ENCODE results near the gene KRTAP2-4.
"Not testable (repeated sequence)": the region's sequence is repeated elsewhere in the genome, so short reads cannot be mapped to it uniquely, and the experiment has no call there.

Gene KRTAP2-4

DNA sequence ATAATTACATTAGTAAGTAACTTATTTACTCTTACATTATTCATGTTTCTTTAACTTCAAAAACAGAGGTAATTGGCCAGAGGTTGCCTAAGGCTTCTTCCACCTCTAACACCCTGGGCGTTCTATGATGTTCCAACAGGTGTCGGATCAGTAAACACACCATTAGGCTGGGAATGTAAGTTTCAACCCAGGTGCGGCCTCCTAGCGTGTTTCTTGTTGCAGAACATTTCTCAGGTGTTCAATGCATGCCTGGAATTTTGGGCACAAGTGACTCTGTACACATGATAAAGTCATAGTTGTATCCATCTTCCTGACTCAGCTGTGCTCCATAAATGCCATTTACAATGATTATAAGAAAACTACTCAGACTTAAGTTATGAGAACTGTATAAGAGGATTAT, 11.7 kb downstream of the KRTAP2-4 start:
- DNase-seq (ENCODE audit: low read depth, low spot score): no peak
- TF ChIP-seq, protein P1, sequence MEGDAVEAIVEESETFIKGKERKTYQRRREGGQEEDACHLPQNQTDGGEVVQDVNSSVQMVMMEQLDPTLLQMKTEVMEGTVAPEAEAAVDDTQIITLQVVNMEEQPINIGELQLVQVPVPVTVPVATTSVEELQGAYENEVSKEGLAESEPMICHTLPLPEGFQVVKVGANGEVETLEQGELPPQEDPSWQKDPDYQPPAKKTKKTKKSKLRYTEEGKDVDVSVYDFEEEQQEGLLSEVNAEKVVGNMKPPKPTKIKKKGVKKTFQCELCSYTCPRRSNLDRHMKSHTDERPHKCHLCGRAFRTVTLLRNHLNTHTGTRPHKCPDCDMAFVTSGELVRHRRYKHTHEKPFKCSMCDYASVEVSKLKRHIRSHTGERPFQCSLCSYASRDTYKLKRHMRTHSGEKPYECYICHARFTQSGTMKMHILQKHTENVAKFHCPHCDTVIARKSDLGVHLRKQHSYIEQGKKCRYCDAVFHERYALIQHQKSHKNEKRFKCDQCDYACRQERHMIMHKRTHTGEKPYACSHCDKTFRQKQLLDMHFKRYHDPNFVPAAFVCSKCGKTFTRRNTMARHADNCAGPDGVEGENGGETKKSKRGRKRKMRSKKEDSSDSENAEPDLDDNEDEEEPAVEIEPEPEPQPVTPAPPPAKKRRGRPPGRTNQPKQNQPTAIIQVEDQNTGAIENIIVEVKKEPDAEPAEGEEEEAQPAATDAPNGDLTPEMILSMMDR (IDR thresholded peaks at IDR 0.05; ENCODE audit: low read depth, low read length): no peak
- in situ Hi-C loops (cut with HindIII; ENCODE audit: low sequenced_read_pairs): no loop called here
- no peak overlapping the region for H3K4me3 ChIP-seq (ENCODE audit: low read depth, low read length)

DNA sequence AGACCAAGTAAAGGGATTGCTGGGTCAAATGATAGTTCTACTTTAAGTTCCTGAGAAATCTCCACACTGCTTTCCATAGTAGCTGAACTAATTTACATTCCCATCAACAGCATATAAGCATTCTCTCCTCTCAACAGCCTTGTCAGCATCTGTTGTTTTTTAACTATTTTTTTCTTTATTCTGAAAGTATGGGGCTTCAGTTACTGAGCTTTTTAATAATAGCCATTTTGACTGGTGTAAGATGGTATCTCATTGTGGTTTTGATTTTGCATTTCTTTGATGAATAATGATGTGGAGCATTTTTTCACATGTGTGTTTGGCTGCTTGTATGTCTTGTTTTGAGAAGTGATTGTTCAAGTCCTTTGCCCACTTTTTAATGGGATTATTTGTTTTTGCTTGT, 13.1 kb downstream of the KRTAP2-4 start:
- no peak for DNase-seq (ENCODE audit: low read depth, low spot score)
- in situ Hi-C loops (cut with HindIII; ENCODE audit: low sequenced_read_pairs): no loop called here
- H3K4me3 ChIP-seq (ENCODE audit: low read depth, low read length): no peak overlapping the region
- TF ChIP-seq, protein P1 (IDR thresholded peaks at IDR 0.05; ENCODE audit: low read depth, low read length): no peak

DNA sequence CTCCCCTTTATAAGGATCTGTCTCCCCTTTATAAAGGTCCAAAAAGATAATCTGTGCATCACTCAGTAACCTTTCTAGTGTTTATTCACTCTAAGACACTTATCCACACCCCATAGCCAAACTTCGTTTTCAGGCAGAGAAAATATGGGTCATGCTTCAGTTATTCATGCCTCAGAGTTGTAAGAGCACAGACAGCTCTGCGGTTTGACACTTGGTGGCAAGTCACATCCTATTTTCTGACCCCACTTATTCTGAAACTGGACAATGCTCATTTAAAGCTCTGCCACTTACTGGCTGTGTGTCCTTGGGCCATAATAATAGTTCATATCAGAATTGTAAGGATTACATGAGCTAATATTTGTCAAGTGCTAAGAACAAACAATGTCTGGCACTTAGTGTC, 16.6 kb downstream of the KRTAP2-4 start:
- TF ChIP-seq, protein P1 (IDR thresholded peaks at IDR 0.05; ENCODE audit: low read depth, low read length): no peak
- H3K4me3 ChIP-seq (ENCODE audit: low read depth, low read length): no peak overlapping the region
- in situ Hi-C loops (cut with HindIII; ENCODE audit: low sequenced_read_pairs): no loop called here
- peak; percentile 74 for DNase-seq (ENCODE audit: low read depth, low spot score)

DNA sequence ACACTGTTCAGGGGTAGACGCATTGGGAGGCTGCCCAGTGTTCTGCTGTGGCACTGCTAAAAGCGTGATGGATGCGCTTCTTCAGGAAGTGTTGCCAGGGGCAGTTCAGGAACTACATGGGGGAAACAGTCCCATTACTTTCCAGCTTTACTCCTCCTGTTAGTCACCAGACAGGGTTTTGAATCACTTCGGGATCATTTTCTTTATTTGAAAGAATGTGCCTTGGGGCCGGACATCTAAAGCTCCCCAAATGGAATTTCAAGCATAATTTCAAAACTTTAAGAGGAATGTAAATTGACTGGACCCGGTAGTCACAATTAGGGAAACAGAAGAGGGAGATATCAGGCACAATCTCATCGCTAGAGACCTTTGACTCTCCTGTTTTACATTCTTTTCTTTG, 17.2 kb downstream of the KRTAP2-4 start:
- in situ Hi-C loops (cut with HindIII; ENCODE audit: low sequenced_read_pairs): no loop called here

DNA sequence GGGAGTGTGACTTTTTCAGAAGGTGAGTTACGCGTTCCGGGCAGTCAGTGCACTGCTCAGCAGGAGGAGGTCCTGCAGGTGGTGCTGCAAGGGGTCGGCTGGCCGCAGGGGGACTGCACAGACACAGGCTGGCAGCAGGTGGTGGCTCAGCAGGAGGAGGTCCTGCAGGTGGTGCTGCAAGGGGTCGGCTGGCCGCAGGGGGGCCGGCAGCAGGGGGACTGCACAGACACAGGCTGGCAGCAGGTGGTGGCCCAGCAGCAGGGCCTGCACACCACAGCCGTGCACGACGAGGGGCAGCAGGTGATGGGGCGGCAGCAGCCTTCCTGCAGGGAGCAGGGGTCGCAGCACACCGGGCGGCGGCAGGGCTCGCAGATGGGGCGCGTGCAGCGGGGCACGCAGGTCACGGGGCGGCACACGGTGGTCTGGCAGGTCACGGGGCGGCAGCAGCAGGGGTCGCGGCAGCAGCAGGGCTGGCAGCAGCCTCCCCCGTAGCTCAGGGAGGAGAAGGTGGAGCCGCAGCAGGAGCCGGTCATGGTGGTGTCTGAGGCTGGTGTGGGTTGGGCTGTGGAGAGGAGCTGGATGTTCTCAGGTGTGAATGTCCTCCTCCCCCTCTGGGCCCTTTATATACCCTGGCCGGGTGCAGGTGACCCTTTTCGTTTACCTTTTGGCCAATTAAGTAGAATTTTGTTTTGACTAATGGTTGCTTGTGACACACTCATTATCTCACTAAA, 18.8 kb downstream of the KRTAP2-4 start, which contains the start of gene KRTAP2-1:
Gene KRTAP2-1, minus strand, starts transcription at position 582 of the 731 bp plus-strand sequence. Its CDS starts 49 bp downstream, at position 533.
- DNase-seq (ENCODE audit: low read depth, low spot score); in situ Hi-C loops (cut with HindIII; ENCODE audit: low sequenced_read_pairs); H3K4me3 ChIP-seq (ENCODE audit: low read depth, low read length): not testable (repeated sequence)

More for the DNA sequence above, 17.2 kb downstream of the KRTAP2-4 start:
- TF ChIP-seq, protein P1 (IDR thresholded peaks at IDR 0.05; ENCODE audit: low read depth, low read length): no peak
- no peak overlapping the region for H3K4me3 ChIP-seq (ENCODE audit: low read depth, low read length)
- peak; percentile 41 for DNase-seq (ENCODE audit: low read depth, low spot score)

DNA sequence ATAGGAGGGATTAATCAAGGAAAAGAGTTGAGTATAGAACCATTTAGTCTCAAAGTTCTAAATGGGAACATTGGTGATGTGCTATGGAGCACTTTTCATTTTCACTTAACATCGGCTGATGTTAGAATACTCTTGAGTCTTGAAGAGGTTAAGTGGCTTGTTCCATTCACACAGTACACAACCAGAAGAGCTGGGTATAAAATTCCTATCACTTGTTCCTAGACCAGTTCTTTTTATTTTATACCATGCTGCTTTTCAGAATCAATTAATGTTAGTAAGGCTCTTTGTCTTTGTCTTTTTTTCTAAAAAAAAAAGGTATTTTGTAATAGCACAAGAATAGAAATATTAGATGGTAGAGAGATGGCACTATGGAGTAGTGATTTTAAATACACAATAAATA, 22.7 kb downstream of the KRTAP2-4 start:
- no peak for DNase-seq (ENCODE audit: low read depth, low spot score)
- in situ Hi-C loops (cut with HindIII; ENCODE audit: low sequenced_read_pairs): no loop called here
- TF ChIP-seq, protein P1 (IDR thresholded peaks at IDR 0.05; ENCODE audit: low read depth, low read length): no peak
- H3K4me3 ChIP-seq (ENCODE audit: low read depth, low read length): no peak overlapping the region

DNA sequence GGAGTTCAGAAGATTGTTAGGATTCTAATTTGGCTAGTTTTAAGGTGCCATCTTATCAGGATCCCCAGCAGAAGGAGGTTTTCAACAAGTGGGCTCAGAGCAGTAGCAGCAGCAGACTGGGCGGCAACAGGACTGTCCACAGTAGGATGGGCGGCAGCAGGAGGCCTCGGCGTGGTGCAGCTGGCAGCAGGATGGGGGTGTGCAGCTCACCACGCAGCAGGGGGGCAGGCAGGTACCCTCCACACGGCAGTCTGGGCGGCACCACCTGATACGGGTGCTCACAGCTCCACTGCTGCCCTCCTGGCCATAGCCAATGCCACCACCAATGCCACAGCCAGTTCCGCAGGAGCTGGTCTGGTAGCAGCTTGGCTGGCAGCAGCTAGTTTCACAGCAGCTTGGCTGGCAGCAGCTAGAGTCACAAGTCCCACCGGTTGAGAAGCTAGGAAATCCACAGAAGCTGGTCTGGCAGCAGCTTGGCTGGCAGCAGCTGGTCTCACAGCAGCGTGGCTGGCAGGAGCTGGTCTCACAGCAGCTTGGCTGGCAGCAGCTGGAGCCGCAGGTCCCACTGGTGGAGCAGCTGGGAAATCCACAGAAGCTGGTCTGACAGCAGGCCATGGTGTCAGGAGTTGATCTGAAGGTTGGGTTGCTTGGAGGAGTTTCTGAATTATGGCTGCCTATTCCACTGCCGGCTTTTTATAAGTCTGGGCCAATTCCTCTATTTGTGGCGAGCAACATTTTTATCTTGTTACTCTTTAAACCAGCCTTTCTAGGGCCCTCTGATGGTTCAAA, 24.7 kb downstream of the KRTAP2-4 start, which contains the start of gene KRTAP1-1:
Gene KRTAP1-1, minus strand, starts transcription at position 668 of the 789 bp plus-strand sequence. Its CDS starts 53 bp downstream, at position 615.
- DNase-seq (ENCODE audit: low read depth, low spot score): peak; percentile 43
- H3K4me3 ChIP-seq (ENCODE audit: low read depth, low read length); in situ Hi-C loops (cut with HindIII; ENCODE audit: low sequenced_read_pairs): not testable (repeated sequence)
